Neural cell (in vitro differentiated cells): ENCODE data around the gene HOXB4. TPM values are rescaled to one million over a fixed set of nuclear protein-coding genes. Genes with fewer than 3 reads are reported as not detected.

Source experiments
- H2AFZ ChIP-seq: fragments of 200-600, 300-800 bp; sonication (generic), shearing (Covaris generic); 2 replicates; pipeline ENCODE4 v1.6.0; 2014; ENCODE audit warnings: low read depth, mild to moderate bottlenecking, antibody characterized with exemption, low read length, moderate library complexity
- H3F3A ChIP-seq: fragments of 200-600 bp; shearing (Covaris generic); 2 replicates; pipeline ENCODE4 v1.6.1; 2016; ENCODE audit warnings: mild to moderate bottlenecking, moderate library complexity, mixed read lengths, antibody characterized with exemption, low read length; ENCODE audit not compliant: insufficient read depth, poor library complexity, severe bottlenecking
- H3K27ac ChIP-seq: fragments of 200-600, 300-800 bp; sonication (generic), shearing (Covaris generic); 2 replicates; pipeline ENCODE4 v1.5.1; 2014; ENCODE audit warnings: mild to moderate bottlenecking, low read length, moderate library complexity
- H3K27me3 ChIP-seq: fragments of 300-800, 200-600 bp; sonication (generic), shearing (Covaris generic); 2 replicates; pipeline ENCODE4 v1.6.0; 2014; ENCODE audit warnings: mild to moderate bottlenecking, low read depth, low read length, moderate library complexity; ENCODE audit not compliant: insufficient read depth
- H3K36me3 ChIP-seq: fragments of 300-800, 200-600 bp; sonication (generic), shearing (Covaris generic); 2 replicates; pipeline ENCODE4 v1.5.1; 2014; ENCODE audit warnings: mild to moderate bottlenecking, antibody characterized with exemption, low read length, moderate library complexity; ENCODE audit not compliant: insufficient read depth
- H3K4me2 ChIP-seq: fragments of 300-800, 200-600 bp; sonication (generic), shearing (Covaris generic); 2 replicates; pipeline ENCODE4 v1.6.0; 2014; ENCODE audit warnings: mild to moderate bottlenecking, low read length
- H3K4me3 ChIP-seq: fragments of 300-800, 200-600 bp; sonication (generic), shearing (Covaris generic); 2 replicates; pipeline ENCODE4 v1.5.1; 2014; ENCODE audit warnings: mild to moderate bottlenecking, low read length, moderate library complexity
- H3K79me2 ChIP-seq: fragments of 200-600 bp; shearing (Covaris generic); replicated peaks from 2 replicates; pipeline ENCODE4 v1.6.0; 2014; ENCODE audit warnings: mild to moderate bottlenecking, low read length, moderate library complexity; ENCODE audit not compliant: insufficient read depth
- H3K9ac ChIP-seq: fragments of 300-800, 200-600 bp; sonication (generic), shearing (Covaris generic); 2 replicates; pipeline ENCODE4 v1.6.1; 2016; ENCODE audit warnings: mild to moderate bottlenecking, low read length, mixed read lengths
- H3K9me2 ChIP-seq: fragments of 200-600 bp; shearing (Covaris generic); 2 replicates; pipeline ENCODE4 v1.6.1; 2016; ENCODE audit warnings: mild to moderate bottlenecking, low read length, mixed read lengths; ENCODE audit not compliant: insufficient read depth
- H3K9me3 ChIP-seq: fragments of 200-600, 300-800 bp; sonication (generic), shearing (Covaris generic); 2 replicates; pipeline ENCODE4 v1.6.1; 2016; ENCODE audit warnings: mild to moderate bottlenecking, mixed run types, low read length, moderate library complexity, mixed read lengths
- H4K20me1 ChIP-seq: fragments of 200-600 bp; shearing (Covaris generic); 2 replicates; pipeline ENCODE4 v1.6.1; 2016; ENCODE audit warnings: mild to moderate bottlenecking, mixed run types; ENCODE audit not compliant: insufficient read depth
- CTCF ChIP-seq: fragments of 450-650 bp; IDR thresholded peaks from 2 replicates; pipeline ENCODE4 v1.5.1; 2014; ENCODE audit warnings: antibody characterized with exemption, mild to moderate bottlenecking, moderate library complexity; ENCODE audit not compliant: poor library complexity, severe bottlenecking
- EP300 ChIP-seq: fragments of 450-650 bp; conservative IDR thresholded peaks from 2 replicates; pipeline ENCODE4 v1.6.1; 2014; ENCODE audit warnings: antibody characterized with exemption, mild to moderate bottlenecking, moderate library complexity; ENCODE audit not compliant: poor library complexity, severe bottlenecking
- EZH2 ChIP-seq: fragments of 200-600, 300-800 bp; shearing (Covaris generic), sonication (generic); IDR thresholded peaks from 2 replicates; pipeline ENCODE4 v1.6.1; 2014; ENCODE audit warnings: antibody characterized with exemption, low read length, borderline replicate concordance, mild to moderate bottlenecking; ENCODE audit not compliant: insufficient read depth, poor library complexity, severe bottlenecking
- POLR2AphosphoS5 ChIP-seq: IDR thresholded peaks from 2 replicates; pipeline ENCODE4 v1.6.1; 2012
- RAD21 ChIP-seq: fragments of 450-650 bp; conservative IDR thresholded peaks from 2 replicates; pipeline ENCODE4 v1.6.1; 2014; ENCODE audit warnings: antibody characterized with exemption, mild to moderate bottlenecking, moderate library complexity
- REST ChIP-seq: IDR thresholded peaks from 2 replicates; pipeline ENCODE4 v1.6.1; 2012; ENCODE audit warnings: borderline replicate concordance
- SMC3 ChIP-seq: fragments of 450-650 bp; conservative IDR thresholded peaks from 2 replicates; pipeline ENCODE4 v1.6.1; 2014; ENCODE audit warnings: antibody characterized with exemption, mild to moderate bottlenecking, moderate library complexity; ENCODE audit not compliant: poor library complexity
- polyA plus RNA-seq: library from polyadenylated mRNA; depleted of rRNA; stranded (reverse); fragments of >200 nt; gene quantifications from 2 replicates; pipeline ENCODE4 v1.2.3, GENCODE V29; 2014

HOXB4 gene
- polyA plus RNA-seq, 1 donor from 2014 or later, result not detected

GRCh38 chr17:48542114-48542656, 36.0 kb downstream of the HOXB4 start:
- no peak overlapping the region for H3K9ac ChIP-seq
- H3K4me2 ChIP-seq, result no peak overlapping the region
- no peaks in the 10 kb centered on the region for H3F3A ChIP-seq
- H3K27me3 ChIP-seq, result peaks cover 99% of the 10 kb centered on the region
- H3K79me2 ChIP-seq, result no peaks in the 10 kb centered on the region
- H3K4me3 ChIP-seq, result peak overlapping the region; percentile 49
- H2AFZ ChIP-seq, result no peak overlapping the region
- H3K27ac ChIP-seq, result no peak overlapping the region
- no peaks in the 10 kb centered on the region for H3K36me3 ChIP-seq
- no peaks in the 10 kb centered on the region for H3K9me2 ChIP-seq
- H4K20me1 ChIP-seq, result no peaks in the 10 kb centered on the region
- H3K9me3 ChIP-seq, result no peaks in the 10 kb centered on the region
- TF ChIP-seq SMC3 (no peak), EZH2 (peak; percentile 86)

- no peaks in the 10 kb centered on the region for H3K79me2 ChIP-seq
- peak overlapping the region; percentile 49 for H3K4me3 ChIP-seq
- H3K27ac ChIP-seq, result no peak overlapping the region
- TF ChIP-seq EZH2, result no peak
- TF ChIP-seq POLR2AphosphoS5, result no peak
- TF ChIP-seq EP300, result no peak
- no peak for TF ChIP-seq CTCF
- no peak for TF ChIP-seq RAD21
- no peak for TF ChIP-seq REST
- TF ChIP-seq SMC3, result no peak
- no peaks in the 10 kb centered on the region for H3F3A ChIP-seq
- H3K9ac ChIP-seq, result no peak overlapping the region
- H3K9me2 ChIP-seq, result no peaks in the 10 kb centered on the region
- no peaks in the 10 kb centered on the region for H3K36me3 ChIP-seq
- no peak overlapping the region for H2AFZ ChIP-seq
- peaks cover 99% of the 10 kb centered on the region for H3K27me3 ChIP-seq
- no peak overlapping the region for H3K4me2 ChIP-seq
- no peaks in the 10 kb centered on the region for H4K20me1 ChIP-seq
- no peaks in the 10 kb centered on the region for H3K9me3 ChIP-seq
Observed at GRCh38 chr17:48541577-48542113, 36.5 kb downstream of the HOXB4 start.

- H3K27ac ChIP-seq, result no peak overlapping the region
- no peaks in the 10 kb centered on the region for H3K9me2 ChIP-seq
- no peak for TF ChIP-seq RAD21
- no peaks in the 10 kb centered on the region for H4K20me1 ChIP-seq
- no peak overlapping the region for H3K9ac ChIP-seq
- H3F3A ChIP-seq, result no peaks in the 10 kb centered on the region
- no peak overlapping the region for H3K4me2 ChIP-seq
- peaks cover 99% of the 10 kb centered on the region for H3K27me3 ChIP-seq
- H3K9me3 ChIP-seq, result no peaks in the 10 kb centered on the region
- peak overlapping the region; percentile 49 for H3K4me3 ChIP-seq
- H2AFZ ChIP-seq, result no peak overlapping the region
- no peaks in the 10 kb centered on the region for H3K79me2 ChIP-seq
- H3K36me3 ChIP-seq, result no peaks in the 10 kb centered on the region
Observed at GRCh38 chr17:48541036-48541576, 37.0 kb downstream of the HOXB4 start.
